Amygdala (tissue), 56 donors: ENCODE measurements around the gene UBASH3A.
A peak's percentile ranks its signal among the peaks of the same experiment; 100 is the strongest.

Experiments
- DNase-seq, 56 donors: peaks; one replicate each; lab custom pipeline; 2025; lab: John Stamatoyannopoulos, UW

UBASH3A gene

GRCh38 chr21:42388740-42389448 lies 14.8 kb upstream of the UBASH3A start:
- no peak for DNase-seq

- no peak for DNase-seq
These were observed 14.3 kb upstream of the UBASH3A start for GRCh38 chr21:42389449-42389835.

DNA sequence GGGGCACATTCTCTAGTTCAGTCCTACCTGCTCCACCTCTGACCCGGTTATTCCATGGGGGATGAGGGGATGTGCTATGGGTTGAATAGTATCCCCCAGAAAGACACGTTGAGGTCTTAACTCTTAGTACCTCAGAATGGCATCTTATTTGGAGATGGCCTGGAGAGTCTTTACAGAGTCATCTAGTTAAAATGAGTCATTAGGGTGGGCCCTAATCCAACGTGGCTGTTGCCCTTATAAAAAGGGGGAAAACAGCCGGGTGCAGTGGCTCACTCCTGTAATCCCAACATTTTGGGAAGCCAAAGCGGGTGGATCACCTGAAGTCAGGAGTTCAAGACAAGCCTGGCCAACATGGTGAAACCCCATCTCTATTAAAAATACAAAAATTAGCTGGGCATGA lies 13.5 kb upstream of the UBASH3A start:
- no peak for DNase-seq

DNA sequence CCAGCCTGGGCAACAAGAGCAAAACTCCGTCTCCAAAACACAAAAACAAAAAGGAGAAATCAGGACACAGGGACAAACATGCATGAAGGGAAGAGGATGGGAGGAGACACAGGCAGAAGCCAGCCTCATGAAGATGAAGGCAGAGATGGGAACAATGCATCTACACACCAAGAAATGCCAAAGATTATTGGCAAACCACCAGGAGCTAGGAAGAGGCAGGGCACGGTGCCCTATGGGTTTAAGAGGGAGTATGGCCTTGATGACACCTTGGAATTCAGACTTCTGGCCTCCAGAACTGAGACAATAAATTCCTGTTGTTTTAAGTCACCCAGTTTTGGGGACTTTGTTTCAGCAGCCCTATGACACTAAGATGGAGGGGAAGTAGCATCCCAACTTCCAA lies 13.0 kb upstream of the UBASH3A start:
- no peak for DNase-seq

- no peak for DNase-seq
These were observed 12.4 kb upstream of the UBASH3A start for GRCh38 chr21:42391297-42391696.

GRCh38 chr21:42392731-42393442 lies 10.8 kb upstream of the UBASH3A start:
- no peak for DNase-seq

DNA sequence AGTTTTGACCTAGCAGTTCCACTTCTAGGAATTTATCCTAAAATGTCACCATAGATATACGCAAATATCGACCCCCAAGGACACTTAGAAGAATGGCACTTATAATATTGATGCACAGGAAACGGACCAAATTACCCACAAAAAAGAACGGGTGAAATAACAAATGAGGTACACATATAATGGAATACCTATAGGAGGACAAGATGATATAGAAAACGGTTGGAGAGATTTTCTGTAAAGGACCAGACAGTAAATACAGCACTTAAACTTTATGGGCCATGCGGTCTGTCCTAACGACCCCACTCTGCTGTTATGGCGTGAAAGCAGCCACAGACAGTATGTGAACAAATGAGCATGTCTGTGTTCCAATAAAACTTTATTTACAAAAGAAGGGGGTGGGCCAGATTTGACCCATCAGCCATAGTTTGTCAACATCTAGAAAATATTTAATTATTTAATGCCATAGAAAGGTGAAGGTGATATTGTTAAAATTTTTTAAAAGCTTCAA lies 10.2 kb upstream of the UBASH3A start:
- DNase-seq, result no peak

DNA sequence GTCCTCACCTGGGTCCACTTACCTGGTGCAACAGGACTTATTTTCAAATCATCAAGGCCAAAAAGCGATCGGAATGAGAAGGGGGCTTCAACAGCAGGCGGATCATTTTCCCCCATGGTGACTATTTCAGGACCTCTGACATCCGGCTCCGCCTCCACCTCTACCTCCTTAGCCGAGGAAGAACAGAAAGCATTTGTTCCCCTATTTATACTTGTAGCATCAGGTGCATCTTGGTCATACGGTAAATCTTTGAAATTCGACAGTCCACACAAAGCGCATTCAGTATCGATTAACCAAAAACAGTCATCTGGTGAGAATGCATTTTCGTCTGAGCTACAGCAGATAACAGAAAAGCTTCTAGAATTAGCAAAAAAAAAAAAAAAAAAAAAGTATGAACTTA lies 8.4 kb upstream of the UBASH3A start:
- no peak for DNase-seq

GRCh38 chr21:42395905-42396651 lies 7.6 kb upstream of the UBASH3A start, which contains the start of gene TMPRSS3:
TMPRSS3 (minus strand) TSS chr21:42396052; CDS start chr21:42395417, 635 bp downstream.
- DNase-seq, result peak in 1 of 56 donors; percentile 1

- DNase-seq, result no peak
These were observed 6.6 kb upstream of the UBASH3A start for GRCh38 chr21:42396799-42397745.

DNA sequence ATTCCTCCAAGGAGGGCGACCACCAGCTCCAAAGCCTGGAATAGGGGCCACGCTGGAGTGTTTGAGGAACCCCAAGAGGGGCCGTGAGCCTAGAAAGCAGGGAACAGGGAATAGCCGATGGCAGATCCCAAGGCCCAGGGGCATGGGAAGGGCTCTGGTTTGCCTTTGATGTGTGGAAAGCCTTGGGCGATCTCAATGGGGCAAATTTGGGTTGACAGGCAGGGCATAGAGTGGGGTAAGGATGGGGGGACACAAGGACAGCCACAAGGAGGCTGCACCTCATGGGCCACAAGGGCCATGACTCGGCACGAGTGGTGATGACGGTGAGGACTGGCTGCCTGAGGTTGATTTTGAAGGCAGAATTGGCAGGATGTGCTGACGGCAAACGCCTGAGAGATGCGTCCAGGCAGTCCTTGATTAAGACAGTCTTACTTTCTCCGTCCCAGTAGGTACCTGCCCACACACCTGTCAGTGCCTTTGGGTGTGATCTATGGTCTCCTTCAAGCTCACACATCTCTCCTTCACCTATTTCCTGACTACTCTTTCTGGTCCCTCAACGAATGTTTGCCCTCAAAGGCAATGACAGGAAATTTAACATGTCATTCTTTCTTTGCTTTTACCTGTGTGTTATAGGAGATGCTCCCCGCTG lies 5.8 kb upstream of the UBASH3A start:
- DNase-seq, result no peak

GRCh38 chr21:42398436-42399028 lies 5.2 kb upstream of the UBASH3A start:
- DNase-seq, result no peak

DNA sequence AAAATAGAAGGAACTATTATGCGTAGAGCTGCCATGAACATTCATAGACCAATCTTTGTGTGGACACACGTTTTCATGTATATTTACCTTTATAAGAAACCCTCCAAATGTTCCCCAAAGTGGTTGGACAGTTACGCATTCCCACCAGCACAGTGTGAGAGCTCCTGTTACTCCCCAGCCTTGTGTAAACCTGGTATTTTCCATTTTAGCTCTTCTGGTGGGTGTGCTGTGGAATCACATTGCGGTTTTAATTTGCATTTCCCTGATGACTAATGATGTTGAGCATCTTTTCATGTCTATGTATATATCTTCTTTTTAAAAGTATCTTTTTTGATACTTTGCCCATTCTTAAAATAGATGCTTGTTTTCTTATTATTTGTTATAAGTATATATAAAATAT lies 3.2 kb upstream of the UBASH3A start:
- DNase-seq, result no peak

DNA sequence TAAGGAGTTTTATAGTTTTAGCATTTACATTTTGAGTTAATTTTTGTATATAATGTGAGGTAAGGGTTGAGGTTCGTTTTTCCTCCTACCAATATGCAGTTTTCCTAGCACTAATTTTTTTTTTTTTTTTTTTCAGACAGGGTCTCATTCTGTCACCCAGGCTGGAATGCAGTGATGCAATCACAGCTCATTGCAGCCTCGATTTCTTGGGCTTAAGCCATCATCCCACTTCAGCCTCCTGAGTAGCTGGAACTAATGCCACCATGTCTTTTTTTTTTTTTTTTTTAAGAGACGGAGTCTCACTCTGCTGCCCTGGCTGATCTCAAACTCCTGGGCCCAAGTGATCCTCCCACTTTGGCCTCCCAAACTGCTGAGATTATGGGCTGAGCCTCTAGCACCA lies 2.5 kb upstream of the UBASH3A start:
- DNase-seq, result no peak

GRCh38 chr21:42401820-42402251 lies 1.9 kb upstream of the UBASH3A start:
- DNase-seq, result no peak

DNA sequence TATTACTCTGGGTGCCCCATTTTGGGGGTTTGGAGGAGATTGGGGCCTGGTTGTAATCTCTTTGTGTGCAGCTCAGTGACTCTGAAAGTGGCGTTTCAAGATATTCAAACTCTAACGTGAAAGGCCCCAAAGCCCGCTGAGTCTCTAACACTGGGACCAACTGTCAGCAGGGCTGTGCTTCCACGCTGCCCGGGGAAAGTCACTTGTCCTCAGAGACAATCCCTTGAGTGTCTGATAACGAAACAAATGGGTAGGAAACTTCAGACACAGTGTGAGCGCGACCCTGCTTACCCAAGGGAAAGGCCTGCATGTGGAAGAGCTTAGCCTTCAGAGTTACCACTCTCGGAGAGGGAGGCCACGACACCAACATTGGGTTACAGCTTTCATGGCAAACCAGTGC lies 837 bp downstream of the UBASH3A start:
- DNase-seq, result no peak

DNA sequence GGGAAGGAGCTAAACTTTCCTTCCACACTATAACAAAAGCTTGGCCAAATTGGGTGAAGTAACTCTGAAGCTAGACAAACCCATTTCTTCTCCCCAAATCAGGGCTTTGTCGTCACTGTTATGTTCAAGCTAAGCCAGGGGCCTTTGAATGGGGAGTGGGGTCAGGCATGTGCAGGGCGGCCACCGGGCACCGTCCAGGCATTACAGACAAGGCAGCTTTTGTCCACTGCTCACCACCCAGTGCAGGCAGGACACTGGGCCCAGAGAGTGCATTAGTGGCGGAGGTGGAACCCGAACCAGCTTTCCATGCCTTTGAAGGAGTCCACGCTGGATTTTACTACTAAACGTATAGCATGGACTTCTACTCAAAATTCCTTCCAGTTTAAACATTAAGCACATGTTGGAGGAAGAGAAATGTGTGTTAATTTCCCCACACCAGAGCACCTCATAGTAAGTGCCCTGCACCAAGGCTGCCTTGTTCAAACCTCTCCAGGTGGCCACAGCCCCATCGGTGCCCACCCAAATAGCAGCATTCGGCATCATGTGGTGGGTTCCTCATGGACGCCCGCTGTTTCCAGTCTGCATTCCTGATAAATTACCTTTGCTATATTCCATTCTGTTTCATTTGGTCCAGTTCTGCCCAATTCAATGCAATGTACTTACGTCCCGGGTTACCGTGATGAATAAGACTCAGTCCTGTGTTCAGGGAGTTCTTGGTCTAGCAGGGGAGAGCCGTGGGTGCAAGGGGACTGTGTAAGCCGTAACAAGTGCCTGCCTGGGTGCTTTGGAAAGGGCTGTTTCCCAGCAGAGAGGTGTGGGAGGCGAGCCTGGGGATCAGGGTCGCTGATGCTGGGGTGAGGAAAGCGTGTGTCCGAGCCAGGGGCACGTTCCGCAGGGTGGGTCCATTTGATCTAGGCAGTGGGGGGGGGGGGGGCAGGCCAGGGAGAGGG lies 1.6 kb downstream of the UBASH3A start:
- DNase-seq, result no peak

DNA sequence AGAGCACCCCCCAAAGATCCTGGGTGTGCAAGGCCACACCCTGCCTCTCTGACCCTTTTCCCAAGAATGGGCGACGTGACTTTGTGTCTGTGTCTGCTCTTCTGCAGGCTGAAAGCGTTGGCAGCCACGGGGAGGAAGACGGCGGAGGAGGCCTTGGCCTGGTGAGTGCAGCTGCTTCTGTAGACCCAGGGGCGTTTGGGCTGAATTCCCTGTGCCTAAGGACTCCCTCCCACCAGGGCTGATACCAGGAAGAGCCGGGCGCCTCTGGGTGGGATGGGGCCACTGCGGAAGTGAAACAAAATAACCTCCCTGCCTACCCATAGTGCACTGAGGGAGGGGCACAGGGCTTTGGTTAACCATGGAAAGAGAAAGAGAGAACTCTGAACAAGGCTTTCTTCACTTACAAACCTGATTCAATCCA lies 2.5 kb downstream of the UBASH3A start:
- DNase-seq, result no peak
